Panc1 (cell line): Measurements from ENCODE around the gene THRAP3. TPM values are rescaled to one million over a fixed set of nuclear protein-coding genes. Genes with fewer than 3 reads are reported as not detected.

Experiments used
- ATAC-seq: fragments of 200-7000 bp; cut with Tn5 transposase; 2 replicates; pipeline ENCODE4 v1.9.1; 2020; ENCODE audit warnings: mild to moderate bottlenecking, moderate library complexity
- BruUV-seq: library from RNA; stranded (reverse); fragments of 400-500 nt; replicated peaks from 2 replicates; lab custom pipeline; 2021; lab: Mats Ljungman, UMichigan
- CTCF ChIA-PET: fragments of 300-600 bp; sonication (Branson Sonifier 250); formaldehyde crosslinking; loops from one replicate; lab custom pipeline; 2022; ENCODE audit warnings: antibody characterized with exemption; lab: Charles Lee
- POLR2A ChIA-PET: fragments of 300-600 bp; sonication (Branson Sonifier 250); formaldehyde crosslinking; loops from one replicate; lab custom pipeline; 2022; ENCODE audit warnings: antibody characterized with exemption; lab: Charles Lee
- DNase-seq: peaks from one replicate; pipeline ENCODE4 v3.0.0-alpha.2; 2010; ENCODE audit warnings: low read depth, low spot score
- H3K27ac ChIP-seq: 2 replicates; pipeline ENCODE4 v1.5.1; 2011; ENCODE audit warnings: mild to moderate bottlenecking, low read length, inconsistent platforms
- H3K27me3 ChIP-seq: fragments of 200-500 bp; sonication (Bioruptor generic); 2 replicates; pipeline ENCODE4 v1.6.0; 2014; ENCODE audit warnings: low read length, inconsistent platforms; ENCODE audit not compliant: control insufficient read depth, insufficient read depth
- H3K36me3 ChIP-seq: fragments of 200-500 bp; sonication (Bioruptor generic); 2 replicates; pipeline ENCODE4 v1.5.1; 2014; ENCODE audit warnings: inconsistent platforms, mild to moderate bottlenecking, low read length, moderate library complexity; ENCODE audit not compliant: control insufficient read depth, insufficient read depth
- H3K4me1 ChIP-seq: 2 replicates; pipeline ENCODE4 v1.5.1; 2011; ENCODE audit warnings: inconsistent platforms, mild to moderate bottlenecking, low read length, moderate library complexity; ENCODE audit not compliant: control insufficient read depth, insufficient read depth
- H3K4me3 ChIP-seq, 2 experiments: 2 replicates each; pipeline ENCODE4 v1.5.1; 2011 to 2012; ENCODE audit warnings: low read depth in 2 of 2, low read length in 2 of 2, mild to moderate bottlenecking in 2 of 2, inconsistent platforms in 1 of 2, moderate library complexity in 1 of 2
- H3K9me3 ChIP-seq: fragments of 200-500 bp; sonication (Bioruptor generic); 2 replicates; pipeline ENCODE4 v1.5.1; 2014; ENCODE audit warnings: low read depth, mild to moderate bottlenecking, inconsistent platforms, low read length, moderate library complexity; ENCODE audit not compliant: control insufficient read depth, insufficient read depth
- POLR2AphosphoS5 ChIP-seq: IDR thresholded peaks from 2 replicates; pipeline ENCODE4 v1.6.1; 2012; ENCODE audit warnings: mild to moderate bottlenecking, low read depth, low read length, moderate library complexity
- SIN3A ChIP-seq: IDR thresholded peaks from 2 replicates; pipeline ENCODE4 v1.6.1; 2012; ENCODE audit warnings: low read depth, mild to moderate bottlenecking, low read length, moderate library complexity, borderline replicate concordance; ENCODE audit not compliant: insufficient read depth
- TCF7L2 ChIP-seq: IDR thresholded peaks from 2 replicates; pipeline ENCODE4 v1.6.1; 2011; ENCODE audit warnings: mild to moderate bottlenecking, low read depth, low read length, inconsistent platforms
- in situ Hi-C: cut with HindIII; loops from 2 replicates; pipeline ENCODE4 v1.10.0; 2016; ENCODE audit warnings: low sequenced_read_pairs, low pct_unique_long_range_greater_than_20kb
- intact Hi-C: fragments of 100-400 bp; cut with micrococcal nuclease; formaldehyde crosslinking; loops from one replicate; pipeline ENCODE4 v1.10.0; 2022; ENCODE audit not compliant: unreplicated experiment
- total RNA-seq: library from RNA; stranded (reverse); gene quantifications from one replicate; pipeline ENCODE4 v1.2.1, GENCODE V29; 2021; ENCODE audit not compliant: unreplicated experiment
- TF ChIP-seq, protein P1 (sequence below): fragments of 450-650 bp; IDR thresholded peaks from 2 replicates; pipeline ENCODE4 v1.5.1; 2017; ENCODE audit warnings: mild to moderate bottlenecking
- TF ChIP-seq, protein P2 (sequence below), 2 experiments: IDR thresholded peaks; 2 replicates each; pipeline ENCODE4 v1.6.1; 2011 to 2012; ENCODE audit warnings: low read depth in 2 of 2, control low read depth in 1 of 2, low read length in 1 of 2, mild to moderate bottlenecking in 1 of 2, moderate library complexity in 1 of 2; ENCODE audit not compliant: insufficient read depth in 1 of 2

THRAP3 gene
- total RNA-seq, 1 experiment from 2014 or later, result 114 TPM

DNA sequence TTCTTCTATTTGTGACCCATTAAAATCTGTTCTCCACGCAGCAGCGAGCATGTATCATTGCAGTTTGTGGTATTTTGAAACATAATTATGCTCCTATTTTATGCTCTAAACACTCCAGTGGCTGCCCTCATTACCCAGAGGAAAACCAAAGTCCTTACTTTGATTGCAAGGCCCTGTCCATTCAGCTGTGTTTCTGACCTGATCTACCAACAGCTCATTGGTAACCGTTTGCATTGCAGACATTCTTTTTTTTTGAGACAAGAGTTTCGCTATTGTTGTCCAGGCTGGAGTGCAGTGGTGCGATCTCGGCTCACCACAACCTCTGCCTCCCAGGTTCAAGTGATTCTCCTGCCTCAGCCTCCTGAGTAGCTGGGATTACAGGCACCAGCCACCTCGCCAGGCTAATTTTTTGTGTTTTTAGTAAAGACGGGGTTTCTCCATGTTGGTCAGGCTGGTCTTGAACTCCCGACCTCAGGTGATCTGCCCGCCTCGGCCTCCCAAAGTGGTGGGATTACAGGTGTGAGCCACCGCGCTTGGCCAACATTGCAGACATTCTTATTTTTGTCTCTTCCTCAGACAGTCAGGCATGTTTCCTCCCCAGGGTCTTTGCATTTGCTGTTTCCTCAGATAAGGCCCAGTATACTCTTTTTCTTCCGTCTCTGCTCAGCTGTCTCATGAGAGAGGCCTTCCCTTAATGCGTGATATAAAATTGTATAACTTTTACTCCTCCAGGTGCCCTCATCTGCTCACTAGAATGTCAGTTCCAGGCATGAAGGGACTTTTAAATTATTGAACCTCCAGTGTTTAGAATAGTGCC lies 32.5 kb downstream of the THRAP3 start:
- DNase-seq (no peak), ATAC-seq (no peak)
- Histone ChIP-seq H3K36me3 (no peaks in the 10 kb centered on the region; the same call in 1 of the 2 replicates), H3K27me3 (no peaks in the 10 kb centered on the region), H3K9me3 (no peaks in the 10 kb centered on the region), H3K4me1 (peaks cover 36% of the 10 kb centered on the region), H3K27ac (no peak overlapping the region), H3K4me3 (no peak overlapping the region)
- CTCF ChIA-PET, result no interaction called here
- intact Hi-C loops (no loop called here), in situ Hi-C loops (no loop called here)
- POLR2A ChIA-PET, result no interaction called here
- BruUV-seq, result no TSS peak
- TF ChIP-seq SIN3A (no peak), POLR2AphosphoS5 (no peak), TCF7L2 (no peak)
- TF ChIP-seq, protein P1, sequence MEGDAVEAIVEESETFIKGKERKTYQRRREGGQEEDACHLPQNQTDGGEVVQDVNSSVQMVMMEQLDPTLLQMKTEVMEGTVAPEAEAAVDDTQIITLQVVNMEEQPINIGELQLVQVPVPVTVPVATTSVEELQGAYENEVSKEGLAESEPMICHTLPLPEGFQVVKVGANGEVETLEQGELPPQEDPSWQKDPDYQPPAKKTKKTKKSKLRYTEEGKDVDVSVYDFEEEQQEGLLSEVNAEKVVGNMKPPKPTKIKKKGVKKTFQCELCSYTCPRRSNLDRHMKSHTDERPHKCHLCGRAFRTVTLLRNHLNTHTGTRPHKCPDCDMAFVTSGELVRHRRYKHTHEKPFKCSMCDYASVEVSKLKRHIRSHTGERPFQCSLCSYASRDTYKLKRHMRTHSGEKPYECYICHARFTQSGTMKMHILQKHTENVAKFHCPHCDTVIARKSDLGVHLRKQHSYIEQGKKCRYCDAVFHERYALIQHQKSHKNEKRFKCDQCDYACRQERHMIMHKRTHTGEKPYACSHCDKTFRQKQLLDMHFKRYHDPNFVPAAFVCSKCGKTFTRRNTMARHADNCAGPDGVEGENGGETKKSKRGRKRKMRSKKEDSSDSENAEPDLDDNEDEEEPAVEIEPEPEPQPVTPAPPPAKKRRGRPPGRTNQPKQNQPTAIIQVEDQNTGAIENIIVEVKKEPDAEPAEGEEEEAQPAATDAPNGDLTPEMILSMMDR, result no peak
- TF ChIP-seq, protein P2, sequence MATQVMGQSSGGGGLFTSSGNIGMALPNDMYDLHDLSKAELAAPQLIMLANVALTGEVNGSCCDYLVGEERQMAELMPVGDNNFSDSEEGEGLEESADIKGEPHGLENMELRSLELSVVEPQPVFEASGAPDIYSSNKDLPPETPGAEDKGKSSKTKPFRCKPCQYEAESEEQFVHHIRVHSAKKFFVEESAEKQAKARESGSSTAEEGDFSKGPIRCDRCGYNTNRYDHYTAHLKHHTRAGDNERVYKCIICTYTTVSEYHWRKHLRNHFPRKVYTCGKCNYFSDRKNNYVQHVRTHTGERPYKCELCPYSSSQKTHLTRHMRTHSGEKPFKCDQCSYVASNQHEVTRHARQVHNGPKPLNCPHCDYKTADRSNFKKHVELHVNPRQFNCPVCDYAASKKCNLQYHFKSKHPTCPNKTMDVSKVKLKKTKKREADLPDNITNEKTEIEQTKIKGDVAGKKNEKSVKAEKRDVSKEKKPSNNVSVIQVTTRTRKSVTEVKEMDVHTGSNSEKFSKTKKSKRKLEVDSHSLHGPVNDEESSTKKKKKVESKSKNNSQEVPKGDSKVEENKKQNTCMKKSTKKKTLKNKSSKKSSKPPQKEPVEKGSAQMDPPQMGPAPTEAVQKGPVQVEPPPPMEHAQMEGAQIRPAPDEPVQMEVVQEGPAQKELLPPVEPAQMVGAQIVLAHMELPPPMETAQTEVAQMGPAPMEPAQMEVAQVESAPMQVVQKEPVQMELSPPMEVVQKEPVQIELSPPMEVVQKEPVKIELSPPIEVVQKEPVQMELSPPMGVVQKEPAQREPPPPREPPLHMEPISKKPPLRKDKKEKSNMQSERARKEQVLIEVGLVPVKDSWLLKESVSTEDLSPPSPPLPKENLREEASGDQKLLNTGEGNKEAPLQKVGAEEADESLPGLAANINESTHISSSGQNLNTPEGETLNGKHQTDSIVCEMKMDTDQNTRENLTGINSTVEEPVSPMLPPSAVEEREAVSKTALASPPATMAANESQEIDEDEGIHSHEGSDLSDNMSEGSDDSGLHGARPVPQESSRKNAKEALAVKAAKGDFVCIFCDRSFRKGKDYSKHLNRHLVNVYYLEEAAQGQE (IDR thresholded peaks at IDR 0.05; ENCODE audit: insufficient read depth in 1 of 2, low read depth in 2 of 2, low read length in 1 of 2), result no peak

DNA sequence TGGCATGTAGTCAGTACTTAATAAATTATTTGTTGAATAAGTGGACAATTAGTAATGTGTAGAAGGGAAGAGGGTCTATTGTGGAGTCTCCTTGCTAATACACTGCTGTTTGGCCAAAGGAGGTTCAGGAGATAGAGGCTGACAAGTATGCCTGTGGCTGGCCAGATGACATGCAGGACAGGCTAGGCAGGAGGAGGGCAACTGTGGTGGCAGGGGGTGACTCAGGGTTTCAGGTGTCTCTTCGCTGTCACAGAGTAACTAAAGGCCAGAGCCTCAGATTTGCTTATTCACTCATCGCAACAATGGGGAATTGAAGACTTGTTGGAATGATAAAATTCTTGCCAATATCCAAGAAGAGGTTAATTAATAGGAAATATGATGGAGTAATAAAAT lies 33.1 kb downstream of the THRAP3 start:
- in situ Hi-C loops (no loop called here), intact Hi-C loops (no loop called here)
- POLR2A ChIA-PET, result no interaction called here
- no peaks in the 10 kb centered on the region for H3K9me3 ChIP-seq
- TF ChIP-seq, protein P1, result no peak
- TF ChIP-seq SIN3A (no peak), TCF7L2 (no peak), POLR2AphosphoS5 (no peak)
- TF ChIP-seq, protein P2 (IDR thresholded peaks at IDR 0.05; ENCODE audit: insufficient read depth in 1 of 2, low read depth in 2 of 2, low read length in 1 of 2), result no peak
- BruUV-seq, result no TSS peak
- H3K36me3 ChIP-seq, result peaks cover 5% of the 10 kb centered on the region; the same call in 1 of the 2 replicates
- no peak for DNase-seq
- CTCF ChIA-PET, result no interaction called here
- ATAC-seq, result no peak
- no peak overlapping the region for H3K27ac ChIP-seq
- H3K4me1 ChIP-seq, result peaks cover 31% of the 10 kb centered on the region
- no peak overlapping the region for H3K4me3 ChIP-seq
- no peaks in the 10 kb centered on the region for H3K27me3 ChIP-seq
